HepG2 (cell line): ENCODE results near the gene ERMARD. TPM values are rescaled to one million over a fixed set of nuclear protein-coding genes. Genes with fewer than 3 reads are reported as not detected.

ENCODE experiments used
- ATAC-seq: fragments of 200-7000 bp; cut with Tn5 transposase; 3 replicates; pipeline ENCODE4 v1.9.1; 2020; ENCODE audit warnings: mild to moderate bottlenecking, moderate library complexity
- BruUV-seq: library from RNA; stranded (reverse); fragments of 400-500 nt; replicated peaks from 2 replicates; lab custom pipeline; 2021; lab: Mats Ljungman, UMichigan
- CTCF ChIA-PET: fragments of 300-600 bp; formaldehyde crosslinking; extraction: SDS; loops from one replicate; lab custom pipeline; 2021; ENCODE audit warnings: low total read pairs, inconsistent platforms, low intra/inter-chr PET ratio; lab: Yijun Ruan, JAX
- POLR2A ChIA-PET: fragments of 350-600 bp; sonication (Branson Sonifier 250); formaldehyde crosslinking; loops from one replicate; lab custom pipeline; 2020; ENCODE audit warnings: antibody characterized with exemption, inconsistent platforms; lab: Yijun Ruan, JAX
- DNase-seq: peaks from one replicate; pipeline ENCODE4 v3.0.0-alpha.2; 2015; ENCODE audit warnings: low spot score
- FAIRE-seq: peaks from 3 replicates; lab custom pipeline; 2011; peaks lifted over from hg19 to GRCh38; lab: Jason Lieb, UNC
- H2AFZ ChIP-seq: one replicate; pipeline ENCODE4 v1.6.1; 2011; ENCODE audit warnings: low read length, inconsistent platforms
- H3K27ac ChIP-seq: fragments of 300-600 bp; 3 replicates; pipeline ENCODE4 v1.8.0; 2011; ENCODE audit warnings: mixed run types, mild to moderate bottlenecking, mixed read lengths, low read length, inconsistent platforms; ENCODE audit not compliant: insufficient read depth; ENCODE audit errors: extremely low read length
- H3K27me3 ChIP-seq, 2 experiments: fragments of 200-600 bp in 1 of 2; 2 replicates in 1 of 2; 3 replicates in 1 of 2; pipeline versions ENCODE4 v1.6.0 to v1.8.0; 2011; ENCODE audit warnings: low read length in 2 of 2, mild to moderate bottlenecking in 2 of 2, moderate library complexity in 2 of 2, inconsistent platforms in 1 of 2; ENCODE audit not compliant: insufficient read depth in 2 of 2, control insufficient read depth in 1 of 2
- H3K36me3 ChIP-seq, 2 experiments: fragments of 200-600 bp in 1 of 2; replicated peaks in 1 of 2; 2 replicates in 1 of 2; 3 replicates in 1 of 2; pipeline versions ENCODE4 v1.5.1 to v1.8.0; 2011; ENCODE audit warnings: low read length in 2 of 2, inconsistent platforms in 1 of 2; ENCODE audit not compliant: insufficient read depth in 2 of 2, control insufficient read depth in 1 of 2
- H3K4me1 ChIP-seq: 2 replicates; pipeline ENCODE4 v1.5.1; 2012; ENCODE audit warnings: low read length, inconsistent platforms; ENCODE audit not compliant: insufficient read depth
- H3K4me2 ChIP-seq: 2 replicates; pipeline ENCODE4 v1.6.0; 2011; ENCODE audit warnings: low read depth, low read length, inconsistent platforms
- H3K4me3 ChIP-seq, 3 experiments: fragments of 200-600 bp in 1 of 3; sonication (generic), shearing (Covaris generic) in 1 of 3; replicated peaks in 1 of 3; 2 replicates each; pipeline ENCODE4 v1.5.1; 2011 to 2016; ENCODE audit warnings: low read length in 3 of 3, inconsistent platforms in 2 of 3, low read depth in 2 of 3, mild to moderate bottlenecking in 2 of 3, control low read depth in 1 of 3, mixed read lengths in 1 of 3; ENCODE audit not compliant: insufficient read depth in 1 of 3
- H3K79me2 ChIP-seq: one replicate; pipeline ENCODE4 v1.6.1; 2011; ENCODE audit warnings: low read length, inconsistent platforms; ENCODE audit not compliant: insufficient read depth
- H3K9ac ChIP-seq: 2 replicates; pipeline ENCODE4 v1.6.0; 2011; ENCODE audit warnings: mild to moderate bottlenecking, low read depth, low read length, inconsistent platforms; ENCODE audit not compliant: insufficient read depth
- H3K9me3 ChIP-seq: 2 replicates; pipeline ENCODE4 v1.5.1; 2012; ENCODE audit warnings: mild to moderate bottlenecking, low read length
- H4K20me1 ChIP-seq: 2 replicates; pipeline ENCODE4 v1.6.0; 2011; ENCODE audit warnings: inconsistent platforms, mild to moderate bottlenecking, low read length, moderate library complexity; ENCODE audit not compliant: insufficient read depth
- CEBPB ChIP-seq: IDR thresholded peaks from 2 replicates; pipeline ENCODE4 v1.6.1; 2011; ENCODE audit warnings: low read depth, low read length, improper control_type of control experiment, borderline replicate concordance
- HMGXB4 ChIP-seq, 2 experiments: sonication (generic) in 1 of 2; formaldehyde crosslinking in 1 of 2; IDR thresholded peaks; 2 replicates each; pipeline versions ENCODE4 v1.4.0 to v1.6.1; 2018 to 2020; ENCODE audit warnings: missing genetic modification reagents in 2 of 2, borderline replicate concordance in 1 of 2, low read depth in 1 of 2, mild to moderate bottlenecking in 1 of 2, missing biosample characterization in 1 of 2
- NFYB ChIP-seq: sonication (generic); formaldehyde crosslinking; IDR thresholded peaks from 2 replicates; pipeline ENCODE4 v1.4.0; 2020; ENCODE audit warnings: missing genetic modification reagents
- NR2F2 ChIP-seq: IDR thresholded peaks from 2 replicates; pipeline ENCODE4 v1.6.1; 2012; ENCODE audit warnings: low read depth, inconsistent platforms, borderline replicate concordance
- SALL1 ChIP-seq: sonication (generic); formaldehyde crosslinking; IDR thresholded peaks from 2 replicates; pipeline ENCODE4 v1.8.0; 2022; ENCODE audit warnings: mild to moderate bottlenecking, missing genetic modification reagents
- SMYD3 ChIP-seq: sonication (generic); formaldehyde crosslinking; IDR thresholded peaks from 2 replicates; pipeline ENCODE4 v1.8.1; 2023; ENCODE audit warnings: mild to moderate bottlenecking, missing genetic modification reagents
- SNRNP70 ChIP-seq: fragments of 200-400 bp; formaldehyde crosslinking; IDR thresholded peaks from 2 replicates; pipeline ENCODE4 v1.6.1; 2017; ENCODE audit warnings: mild to moderate bottlenecking, low read depth, low read length, moderate library complexity
- TBX2 ChIP-seq: sonication (generic); formaldehyde crosslinking; IDR thresholded peaks from 2 replicates; pipeline ENCODE4 v1.5.0; 2020; ENCODE audit warnings: missing genetic modification reagents, mild to moderate bottlenecking, borderline replicate concordance
- TCF7 ChIP-seq: sonication (generic); IDR thresholded peaks from 2 replicates; pipeline ENCODE4 v1.6.1; 2016; ENCODE audit warnings: antibody characterized with exemption, low read depth
- ZBTB3 ChIP-seq: sonication (generic); formaldehyde crosslinking; IDR thresholded peaks from 2 replicates; pipeline ENCODE4 v1.4.0; 2020; ENCODE audit warnings: low read depth, mild to moderate bottlenecking, moderate library complexity, missing genetic modification reagents, borderline replicate concordance
- ZBTB42 ChIP-seq: sonication (generic); formaldehyde crosslinking; IDR thresholded peaks from 2 replicates; pipeline ENCODE4 v1.5.0; 2020; ENCODE audit warnings: mild to moderate bottlenecking, missing genetic modification reagents
- ZNF101 ChIP-seq: sonication (generic); formaldehyde crosslinking; IDR thresholded peaks from 2 replicates; pipeline ENCODE4 v1.4.0; 2020; ENCODE audit warnings: mild to moderate bottlenecking, low read depth, missing genetic modification reagents, borderline replicate concordance
- ZNF44 ChIP-seq: sonication (generic); formaldehyde crosslinking; IDR thresholded peaks from 2 replicates; pipeline ENCODE4 v1.5.1; 2020; ENCODE audit warnings: mild to moderate bottlenecking, missing genetic modification reagents
- ZSCAN12 ChIP-seq: sonication (generic); formaldehyde crosslinking; IDR thresholded peaks from 2 replicates; pipeline ENCODE4 v1.9.0; 2021; ENCODE audit warnings: mild to moderate bottlenecking, missing genetic modification reagents
- WGBS: methylation state at CpG from one replicate; pipeline ENCODE4 v1.1.6; 2017; ENCODE audit warnings: low lambda C conversion rate; 5-methylcytosine and 5-hydroxymethylcytosine counted together
- in situ Hi-C: cut with HindIII; loops from 2 replicates; pipeline ENCODE4 v1.10.0; 2017; ENCODE audit warnings: low pct_unique_long_range_greater_than_20kb; ENCODE audit not compliant: extremely low pct_ligation_motif_present
- intact Hi-C: fragments of 100-400 bp; cut with micrococcal nuclease; formaldehyde crosslinking; loops from one replicate; pipeline ENCODE4 v1.10.0; 2022; ENCODE audit not compliant: unreplicated experiment
- polyA plus RNA-seq, 8 experiments: library from polyadenylated mRNA; depleted of rRNA in 3 of 8; stranded (reverse) in 7 of 8; unstranded in 1 of 8; fragments of >200 nt; fragmentation: Illumina TruSeq in 4 of 8; extraction: Trizol in 4 of 8; gene quantifications; 2 replicates each; pipeline versions ENCODE4 v1.2.1 to v1.2.3, GENCODE V29; 2011 to 2016; ENCODE audit warnings: low read depth in 4 of 8, missing spikeins in 1 of 8, mixed read lengths in 1 of 8; ENCODE audit not compliant: insufficient read depth in 1 of 8
- total RNA-seq, 5 experiments: library from RNA; depleted of rRNA; stranded (reverse); fragments of >200 nt; fragmentation: Illumina TruSeq; extraction: Trizol; gene quantifications; 2 replicates each; pipeline ENCODE4 v1.2.3, GENCODE V29; 2016; ENCODE audit warnings: low read depth in 1 of 5
- TF ChIP-seq, protein P1 (sequence below): sonication (generic); formaldehyde crosslinking; IDR thresholded peaks from 2 replicates; pipeline ENCODE4 v1.5.0; 2020; ENCODE audit warnings: missing genetic modification reagents
- TF ChIP-seq, protein P2 (sequence below): sonication (generic); formaldehyde crosslinking; IDR thresholded peaks from 2 replicates; pipeline ENCODE4 v1.4.0; 2020; ENCODE audit warnings: missing genetic modification reagents

Gene ERMARD
- total and polyA plus RNA-seq, 2 of the 13 experiments (the other 11 are each of a cell fraction or from before 2014, with no cell fraction given): 8.8 to 10.7 TPM

- TF ChIP-seq, protein P1, sequence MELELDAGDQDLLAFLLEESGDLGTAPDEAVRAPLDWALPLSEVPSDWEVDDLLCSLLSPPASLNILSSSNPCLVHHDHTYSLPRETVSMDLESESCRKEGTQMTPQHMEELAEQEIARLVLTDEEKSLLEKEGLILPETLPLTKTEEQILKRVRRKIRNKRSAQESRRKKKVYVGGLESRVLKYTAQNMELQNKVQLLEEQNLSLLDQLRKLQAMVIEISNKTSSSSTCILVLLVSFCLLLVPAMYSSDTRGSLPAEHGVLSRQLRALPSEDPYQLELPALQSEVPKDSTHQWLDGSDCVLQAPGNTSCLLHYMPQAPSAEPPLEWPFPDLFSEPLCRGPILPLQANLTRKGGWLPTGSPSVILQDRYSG (CRISPR knock-in tag): no peak
These were observed 28.8 kb upstream of the ERMARD start (continued) for GRCh38 chr6:169722362-169723199.

DNA sequence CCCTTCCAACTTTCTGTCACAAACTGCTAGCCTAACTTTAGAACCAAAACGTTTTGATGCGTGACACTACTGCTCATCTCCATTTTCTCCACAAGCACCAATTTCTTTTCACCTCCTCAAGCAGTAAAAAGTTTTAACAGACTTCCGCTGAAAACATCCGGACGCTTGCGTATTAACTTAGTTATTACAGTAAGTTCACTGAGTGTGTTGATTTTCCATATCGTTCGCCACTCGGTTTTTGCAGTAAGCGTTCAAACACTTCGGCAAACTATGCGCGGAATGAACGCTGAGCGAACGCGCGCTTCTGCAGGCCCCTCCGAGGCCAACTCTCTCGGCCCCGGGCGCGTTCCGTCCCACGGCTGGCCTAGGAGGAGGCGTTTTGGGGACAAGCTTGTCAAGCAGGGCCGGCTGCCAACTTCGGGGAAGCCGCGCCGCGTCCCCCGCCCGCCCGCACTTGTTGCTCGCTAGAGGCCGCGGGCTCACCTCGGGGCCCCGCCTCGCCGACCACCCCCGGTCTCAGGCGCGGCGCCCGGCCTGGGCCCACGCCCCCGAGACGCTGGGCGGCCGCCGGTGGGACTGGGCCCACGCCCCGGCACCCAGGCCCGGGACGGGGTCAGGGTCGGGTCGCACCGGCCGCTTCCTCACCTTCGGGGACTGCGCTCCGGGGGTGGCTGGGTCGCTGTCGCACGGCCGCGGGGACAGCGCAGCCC is 28.1 kb upstream of the ERMARD start:
- H4K20me1 ChIP-seq: peaks cover 45% of the 10 kb centered on the region
- ATAC-seq (peak; percentile 20), DNase-seq (peak; percentile 39), FAIRE-seq (no peak)
- BruUV-seq: no TSS peak
- WGBS: under 1% methylated on average over 20 of the region's 70 CpGs
- CTCF ChIA-PET: no interaction called here
- H3K27ac ChIP-seq: peak overlapping the region; percentile 72
- peak overlapping the region; percentile 82 to 93 (median 90) for H3K4me3 ChIP-seq
- peaks cover 2 to 10% of the 10 kb centered on the region in 2 experiments; a peak in 4 of 5 replicates for H3K36me3 ChIP-seq
- intact Hi-C loops: no loop called here
- H3K9me3 ChIP-seq: no peaks in the 10 kb centered on the region
- H3K4me1 ChIP-seq: peaks cover 60% of the 10 kb centered on the region
- POLR2A ChIA-PET: interaction anchor here (0.6 to 5.7 kb wide), 8 partner anchors 8 to 831 kb away, joined by 3 to 81 read pairs (median 8); partner anchors contain the start of genes C6orf120, DYNLT2, ERMARD and TBP
- H3K79me2 ChIP-seq: peaks cover 51% of the 10 kb centered on the region
- no peak overlapping the region for H2AFZ ChIP-seq
- peak overlapping the region; percentile 94 for H3K4me2 ChIP-seq
- H3K9ac ChIP-seq: peak overlapping the region; percentile 86
- in situ Hi-C loops: no loop called here
- H3K27me3 ChIP-seq: no peaks in the 10 kb centered on the region; a peak in 1 of 5 replicates
- TF ChIP-seq SALL1: peak; percentile 50; the same call in 1 of the 2 replicates
- TF ChIP-seq TCF7: no peak
- TF ChIP-seq, protein P2, sequence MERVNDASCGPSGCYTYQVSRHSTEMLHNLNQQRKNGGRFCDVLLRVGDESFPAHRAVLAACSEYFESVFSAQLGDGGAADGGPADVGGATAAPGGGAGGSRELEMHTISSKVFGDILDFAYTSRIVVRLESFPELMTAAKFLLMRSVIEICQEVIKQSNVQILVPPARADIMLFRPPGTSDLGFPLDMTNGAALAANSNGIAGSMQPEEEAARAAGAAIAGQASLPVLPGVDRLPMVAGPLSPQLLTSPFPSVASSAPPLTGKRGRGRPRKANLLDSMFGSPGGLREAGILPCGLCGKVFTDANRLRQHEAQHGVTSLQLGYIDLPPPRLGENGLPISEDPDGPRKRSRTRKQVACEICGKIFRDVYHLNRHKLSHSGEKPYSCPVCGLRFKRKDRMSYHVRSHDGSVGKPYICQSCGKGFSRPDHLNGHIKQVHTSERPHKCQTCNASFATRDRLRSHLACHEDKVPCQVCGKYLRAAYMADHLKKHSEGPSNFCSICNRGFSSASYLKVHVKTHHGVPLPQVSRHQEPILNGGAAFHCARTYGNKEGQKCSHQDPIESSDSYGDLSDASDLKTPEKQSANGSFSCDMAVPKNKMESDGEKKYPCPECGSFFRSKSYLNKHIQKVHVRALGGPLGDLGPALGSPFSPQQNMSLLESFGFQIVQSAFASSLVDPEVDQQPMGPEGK (CRISPR knock-in tag): 0 out of 2 replicates have a peak, but pooled peaks have one; percentile 13
- TF ChIP-seq SNRNP70: no peak
- TF ChIP-seq NR2F2: no peak
- no peak for TF ChIP-seq CEBPB
- no peak for TF ChIP-seq SMYD3
- no peak for TF ChIP-seq TBX2 (CRISPR knock-in tag)
- TF ChIP-seq ZSCAN12 (CRISPR knock-in tag): no peak
- TF ChIP-seq ZNF44 (CRISPR knock-in tag): no peak
- TF ChIP-seq ZBTB42 (CRISPR knock-in tag): no peak
- TF ChIP-seq HMGXB4 (CRISPR knock-in tag; IDR thresholded peaks at IDR 0.05; ENCODE audit: borderline replicate concordance in 1 of 2, low read depth in 1 of 2): peak in 1 of 2 experiments; percentile 52; a peak in 2 of 4 replicates
- no peak for TF ChIP-seq ZNF101 (CRISPR knock-in tag)
- no peak for TF ChIP-seq ZBTB3 (CRISPR knock-in tag)
- no peak for TF ChIP-seq NFYB (CRISPR knock-in tag)
